GM21576 (cell line): ENCODE data around the gene PKP4.

Experiments used
- ATAC-seq: cut with Tn5 transposase; IDR thresholded peaks from one replicate; pipeline ENCODE4 v1.9.1; 2021; ENCODE audit warnings: mild to moderate bottlenecking, moderate library complexity; ENCODE audit not compliant: unreplicated experiment

The PKP4 gene

GRCh38 chr2:158530829-158531228 is 74.1 kb downstream of the PKP4 start:
- no peak for ATAC-seq

GRCh38 chr2:158533009-158533408 is 76.3 kb downstream of the PKP4 start:
- ATAC-seq, result no peak

GRCh38 chr2:158539176-158540005 is 82.6 kb downstream of the PKP4 start:
- ATAC-seq, result no peak

DNA sequence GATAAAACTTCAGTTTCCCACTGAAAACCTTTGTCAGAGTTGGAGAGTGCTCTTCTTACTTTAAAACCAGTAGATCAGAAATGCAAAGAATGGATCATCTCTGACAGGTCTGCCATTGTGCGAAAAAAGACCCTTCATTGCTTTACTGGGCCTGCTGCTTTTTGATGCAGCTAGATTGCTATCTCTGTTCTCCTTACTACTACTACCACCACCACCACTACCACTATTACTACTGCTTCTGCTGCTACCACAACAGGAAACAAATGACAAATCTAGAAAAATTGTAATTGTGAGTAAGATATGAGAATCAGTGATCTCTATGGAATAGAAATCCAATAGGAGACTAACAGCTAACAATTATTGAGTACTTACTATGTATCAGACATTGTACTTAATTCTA is 85.8 kb downstream of the PKP4 start:
- ATAC-seq, result no peak

- ATAC-seq, result no peak
Measured at GRCh38 chr2:158543957-158544356, 87.2 kb downstream of the PKP4 start.

GRCh38 chr2:158544998-158545397 is 88.2 kb downstream of the PKP4 start:
- no peak for ATAC-seq

DNA sequence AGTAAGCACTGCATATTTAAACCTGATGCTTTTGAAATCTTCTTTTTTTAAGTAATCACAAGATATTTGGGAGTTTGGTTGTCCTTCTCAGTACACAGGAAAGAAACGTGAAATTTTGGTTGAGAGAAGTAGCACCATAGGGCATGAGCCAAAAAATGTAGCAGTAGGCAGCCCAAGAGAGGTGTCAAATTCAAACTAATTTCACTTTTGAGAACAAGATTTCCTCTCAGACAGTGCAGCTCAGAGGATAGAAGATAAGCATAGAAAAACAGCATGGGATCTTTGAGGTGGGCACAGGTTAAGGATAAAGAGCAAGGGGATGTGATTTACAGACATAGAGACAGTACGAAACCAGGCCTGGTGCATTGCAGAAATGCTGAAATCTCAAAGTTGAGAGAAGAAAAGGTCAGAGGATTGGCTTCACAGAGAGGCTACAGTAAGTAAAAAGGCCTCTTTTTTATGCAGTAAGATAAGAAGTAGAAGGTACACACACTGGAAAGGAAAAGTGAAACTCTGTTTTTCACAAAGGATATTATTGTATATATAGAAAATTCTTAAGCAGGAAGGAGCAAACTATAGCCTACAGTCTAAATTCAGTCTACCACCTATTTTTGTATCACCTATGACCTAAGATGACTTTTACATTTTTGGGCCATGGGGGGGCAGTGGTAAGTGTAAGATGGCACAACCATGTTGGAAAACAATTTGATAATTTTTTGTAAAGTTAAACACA is 89.8 kb downstream of the PKP4 start:
- ATAC-seq, result peak; percentile 76

GRCh38 chr2:158553257-158553656 is 96.5 kb downstream of the PKP4 start:
- no peak for ATAC-seq

GRCh38 chr2:158554996-158555395 is 98.2 kb downstream of the PKP4 start:
- ATAC-seq, result no peak

DNA sequence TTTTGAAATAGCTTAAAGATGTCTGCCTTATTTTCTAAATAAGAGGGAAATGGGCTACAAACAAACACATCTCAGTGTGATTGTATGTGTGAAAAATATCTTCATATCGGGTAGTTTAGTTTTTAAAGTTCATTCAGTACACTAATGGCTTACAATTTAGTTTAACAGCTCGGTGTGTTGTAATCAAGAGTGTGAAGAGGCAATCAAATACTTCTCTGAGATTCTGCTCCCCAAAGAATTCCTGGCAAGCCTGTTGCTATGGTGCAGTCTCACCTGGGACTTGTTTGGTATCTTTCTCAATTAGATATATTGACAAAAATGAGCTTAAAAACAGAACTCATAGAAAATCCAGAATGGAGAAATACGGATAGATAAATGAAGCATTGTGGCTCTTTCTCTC is 99.4 kb downstream of the PKP4 start:
- ATAC-seq, result no peak

GRCh38 chr2:158557752-158558151 is 101.0 kb downstream of the PKP4 start:
- no peak for ATAC-seq

GRCh38 chr2:158559252-158559651 is 102.5 kb downstream of the PKP4 start:
- ATAC-seq, result no peak

- no peak for ATAC-seq
Measured at GRCh38 chr2:158560259-158560658, 103.5 kb downstream of the PKP4 start.

DNA sequence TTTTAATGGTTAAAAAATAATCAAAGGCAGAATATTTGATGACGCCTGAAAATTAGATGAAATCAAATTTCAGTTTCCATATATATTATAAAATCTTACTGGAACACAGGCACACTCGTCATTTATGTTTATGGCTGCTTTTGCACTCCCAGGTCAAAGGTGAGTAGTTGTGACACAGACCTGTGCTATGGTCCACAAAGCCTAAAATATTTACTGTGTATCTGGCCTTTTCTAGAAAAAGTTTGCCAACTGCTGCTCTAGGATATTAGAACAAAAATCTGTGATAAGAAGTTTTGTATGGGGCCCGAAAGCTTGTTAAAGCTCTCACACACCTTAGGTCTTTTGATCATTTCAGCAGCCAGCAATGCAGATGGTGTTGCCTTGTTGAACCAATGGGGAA is 104.3 kb downstream of the PKP4 start:
- ATAC-seq, result no peak

DNA sequence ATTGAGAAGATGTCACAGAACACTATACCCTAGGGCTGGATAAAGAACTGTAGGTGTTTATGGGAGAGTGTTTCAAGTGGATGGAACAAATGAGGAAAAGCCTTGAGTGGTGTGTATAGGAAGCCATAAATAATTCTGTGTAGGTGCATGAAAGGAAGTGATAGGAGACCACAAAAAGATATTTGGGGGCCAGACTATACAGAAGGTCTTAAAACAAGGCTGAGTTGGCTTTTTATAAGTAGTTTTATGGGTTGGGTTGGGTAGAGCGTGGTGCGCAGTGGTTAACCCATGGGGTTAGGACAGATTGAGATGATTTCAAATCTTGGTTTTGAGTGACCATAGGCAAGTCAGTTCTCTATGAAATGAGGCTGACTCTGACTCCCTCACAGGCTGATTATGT is 110.5 kb downstream of the PKP4 start:
- no peak for ATAC-seq

DNA sequence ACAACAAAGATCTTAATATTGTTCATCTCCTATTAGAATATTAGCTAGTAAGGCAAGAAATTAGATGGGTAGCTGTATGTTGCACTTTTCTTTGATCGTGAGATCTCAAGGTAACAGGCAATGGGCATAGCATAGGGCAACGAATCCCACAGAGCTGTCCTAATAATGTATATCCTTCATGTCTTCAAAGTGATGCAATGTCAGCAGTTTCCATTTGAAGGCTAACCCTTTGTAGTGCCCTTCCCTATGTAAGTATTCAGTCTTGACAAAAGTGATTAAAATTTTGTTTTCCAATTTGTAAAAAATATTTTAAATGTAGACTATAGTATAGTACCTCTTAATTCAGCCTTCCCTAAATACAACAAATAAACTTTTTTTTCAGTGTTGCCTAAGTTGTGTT is 112.5 kb downstream of the PKP4 start:
- no peak for ATAC-seq

DNA sequence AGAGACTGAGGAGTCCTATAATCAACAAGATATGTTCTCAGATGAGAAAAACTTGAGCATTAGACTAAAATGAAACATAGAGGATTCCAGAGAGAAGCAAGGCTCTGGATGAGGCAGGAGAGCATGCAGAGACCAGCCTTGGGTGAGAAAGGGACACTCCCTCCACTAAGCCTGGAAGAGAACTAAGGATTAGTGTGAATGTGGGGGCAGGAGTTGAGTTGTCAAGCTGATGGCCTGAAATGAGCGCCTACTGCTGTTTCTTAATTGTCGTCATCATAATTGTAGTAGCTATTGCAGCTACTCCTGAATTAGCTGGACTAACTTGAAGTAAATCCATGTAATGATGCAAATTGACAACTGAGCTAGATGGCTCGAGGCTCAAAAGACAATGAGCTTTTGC is 114.1 kb downstream of the PKP4 start:
- ATAC-seq, result no peak

DNA sequence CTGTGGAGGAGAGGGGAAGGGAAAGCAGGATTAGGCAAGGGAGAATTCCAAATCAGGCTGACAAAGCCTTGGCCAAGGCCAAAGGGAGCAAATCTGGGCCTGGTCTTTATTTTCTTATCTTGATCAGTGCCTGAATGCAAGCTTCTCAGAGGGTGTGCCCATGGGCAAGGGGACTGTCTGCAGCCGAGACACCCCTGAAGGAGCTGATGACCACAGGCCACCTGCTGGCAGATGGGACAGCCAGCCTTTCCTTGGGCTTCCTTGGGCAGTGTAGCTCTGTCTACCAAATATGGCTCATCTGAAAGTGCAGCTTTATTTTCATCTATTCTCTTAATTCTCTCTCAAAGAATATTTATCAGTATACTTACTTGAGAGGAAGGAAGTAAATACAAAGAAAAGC is 117.0 kb downstream of the PKP4 start:
- ATAC-seq, result no peak

DNA sequence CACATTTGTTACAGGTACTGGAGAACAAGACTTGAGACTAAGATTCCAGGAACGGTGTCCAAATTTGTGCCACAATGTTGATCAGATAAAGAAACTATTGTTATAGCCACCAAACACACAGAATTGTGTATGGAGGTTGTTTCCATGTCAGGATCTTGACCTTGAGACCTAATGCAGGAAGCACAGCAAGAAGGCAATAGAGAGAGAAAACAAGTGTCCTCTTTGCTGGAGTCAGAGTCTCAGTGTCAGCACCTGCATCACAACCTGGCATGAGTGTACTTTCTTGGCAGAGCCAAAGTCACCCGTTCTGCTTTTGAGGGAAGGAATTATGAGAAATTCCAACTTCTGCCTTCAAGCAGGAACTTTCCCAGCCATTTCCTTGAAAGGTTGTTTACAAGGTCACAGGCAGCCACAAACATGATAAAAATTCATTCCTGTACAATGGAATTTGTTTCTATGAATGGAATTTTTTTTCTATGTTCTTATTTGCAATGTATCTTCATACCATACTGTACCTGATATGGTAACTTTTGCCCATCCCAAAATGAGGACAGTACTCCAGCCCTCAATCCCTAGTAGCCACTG is 118.4 kb downstream of the PKP4 start:
- no peak for ATAC-seq

DNA sequence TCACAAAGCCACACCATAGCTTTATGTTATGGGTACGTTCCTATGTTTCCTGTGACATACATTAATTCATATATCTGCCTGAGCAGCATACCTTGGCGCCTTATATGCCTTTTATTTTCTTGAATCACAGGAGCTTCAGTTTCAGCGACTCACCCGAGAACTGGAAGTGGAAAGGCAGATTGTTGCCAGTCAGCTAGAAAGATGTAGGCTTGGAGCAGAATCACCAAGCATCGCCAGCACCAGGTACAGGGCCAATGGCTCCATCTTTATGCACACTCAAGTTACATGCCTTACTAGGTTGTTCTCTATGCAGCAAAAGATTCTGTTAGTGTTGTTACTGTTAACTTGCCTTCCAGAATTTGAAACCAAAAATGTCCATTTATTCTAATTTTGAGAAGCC is 120.4 kb downstream of the PKP4 start:
- ATAC-seq, result no peak

DNA sequence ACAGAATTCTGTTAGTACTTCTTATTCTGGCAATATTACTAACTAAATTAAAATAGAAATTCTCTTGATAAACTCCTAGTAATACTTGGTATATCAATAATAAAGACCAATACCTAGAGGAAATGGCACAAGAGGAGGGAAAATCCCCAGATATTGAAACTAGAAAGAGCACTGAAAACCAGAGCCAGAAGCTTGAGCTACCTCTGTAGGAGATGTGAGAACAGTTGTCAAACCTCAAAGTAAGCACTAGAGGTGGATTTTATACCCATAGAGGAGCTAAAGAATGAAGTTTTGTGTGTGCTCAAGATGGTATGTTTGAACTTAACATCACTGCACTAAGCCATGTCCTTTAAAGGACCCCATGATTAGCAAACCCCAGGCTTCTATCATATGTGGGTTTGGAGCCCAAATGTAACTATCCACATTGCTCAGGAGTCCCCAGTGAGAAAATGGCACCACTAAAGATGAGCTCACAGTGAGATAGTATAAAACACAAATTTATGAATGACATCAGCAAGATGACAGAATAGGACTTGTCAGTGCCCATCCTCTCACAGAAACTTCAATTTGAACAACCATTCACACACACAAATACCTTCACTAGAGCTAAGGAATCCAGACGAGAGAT is 122.1 kb downstream of the PKP4 start:
- ATAC-seq, result peak; percentile 84

DNA sequence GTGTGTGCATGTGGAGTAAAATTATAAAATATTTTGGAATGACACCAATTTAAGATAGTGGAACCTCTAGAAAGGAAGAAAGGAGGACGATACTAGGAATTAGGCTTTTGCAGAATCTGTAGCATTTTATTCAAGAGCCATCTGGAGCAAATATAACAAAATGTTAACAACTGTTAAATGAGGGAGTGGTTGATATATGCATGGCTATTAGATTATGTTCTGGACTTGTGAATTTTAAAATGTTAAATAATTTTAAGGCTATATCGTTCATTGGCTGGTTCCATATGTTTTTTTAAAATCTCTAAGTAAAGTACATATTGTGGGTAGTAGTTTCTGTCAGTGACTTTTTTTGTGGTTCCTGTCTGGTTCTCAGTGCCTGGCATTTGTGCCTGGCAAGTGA is 123.2 kb downstream of the PKP4 start:
- ATAC-seq, result no peak
